ENCODE data around the gene PCDHB1.

DNA sequence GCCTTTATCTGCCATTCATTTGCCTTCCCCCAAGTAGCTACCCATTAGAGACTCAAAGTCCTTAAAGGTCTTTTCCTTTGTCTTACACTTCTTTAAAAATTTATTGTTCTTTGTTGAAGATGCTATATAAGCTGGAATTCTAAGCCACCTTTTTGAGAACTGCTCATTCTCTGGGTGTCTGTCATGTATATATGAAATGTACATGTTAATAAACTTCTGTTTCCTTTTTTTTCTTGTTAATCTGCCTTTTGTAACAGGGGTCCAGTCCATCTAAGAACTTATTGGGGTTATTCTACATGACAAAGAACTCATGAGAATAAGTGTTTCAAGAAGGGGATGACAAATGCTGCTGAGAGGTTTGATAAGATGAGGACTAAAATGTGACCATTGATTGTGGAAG is 43.4 kb upstream of the PCDHB1 start:
- TF ChIP-seq, protein P1, sequence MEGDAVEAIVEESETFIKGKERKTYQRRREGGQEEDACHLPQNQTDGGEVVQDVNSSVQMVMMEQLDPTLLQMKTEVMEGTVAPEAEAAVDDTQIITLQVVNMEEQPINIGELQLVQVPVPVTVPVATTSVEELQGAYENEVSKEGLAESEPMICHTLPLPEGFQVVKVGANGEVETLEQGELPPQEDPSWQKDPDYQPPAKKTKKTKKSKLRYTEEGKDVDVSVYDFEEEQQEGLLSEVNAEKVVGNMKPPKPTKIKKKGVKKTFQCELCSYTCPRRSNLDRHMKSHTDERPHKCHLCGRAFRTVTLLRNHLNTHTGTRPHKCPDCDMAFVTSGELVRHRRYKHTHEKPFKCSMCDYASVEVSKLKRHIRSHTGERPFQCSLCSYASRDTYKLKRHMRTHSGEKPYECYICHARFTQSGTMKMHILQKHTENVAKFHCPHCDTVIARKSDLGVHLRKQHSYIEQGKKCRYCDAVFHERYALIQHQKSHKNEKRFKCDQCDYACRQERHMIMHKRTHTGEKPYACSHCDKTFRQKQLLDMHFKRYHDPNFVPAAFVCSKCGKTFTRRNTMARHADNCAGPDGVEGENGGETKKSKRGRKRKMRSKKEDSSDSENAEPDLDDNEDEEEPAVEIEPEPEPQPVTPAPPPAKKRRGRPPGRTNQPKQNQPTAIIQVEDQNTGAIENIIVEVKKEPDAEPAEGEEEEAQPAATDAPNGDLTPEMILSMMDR (IDR thresholded peaks at IDR 0.05), result no peak
- no peak for TF ChIP-seq POLR2AphosphoS5 (IDR thresholded peaks at IDR 0.05)
